ENCODE results near the gene FOXD2.
"Not testable (repeated sequence)": the region's sequence is repeated elsewhere in the genome, so short reads cannot be mapped to it uniquely, and the experiment has no call there.

Gene FOXD2

DNA sequence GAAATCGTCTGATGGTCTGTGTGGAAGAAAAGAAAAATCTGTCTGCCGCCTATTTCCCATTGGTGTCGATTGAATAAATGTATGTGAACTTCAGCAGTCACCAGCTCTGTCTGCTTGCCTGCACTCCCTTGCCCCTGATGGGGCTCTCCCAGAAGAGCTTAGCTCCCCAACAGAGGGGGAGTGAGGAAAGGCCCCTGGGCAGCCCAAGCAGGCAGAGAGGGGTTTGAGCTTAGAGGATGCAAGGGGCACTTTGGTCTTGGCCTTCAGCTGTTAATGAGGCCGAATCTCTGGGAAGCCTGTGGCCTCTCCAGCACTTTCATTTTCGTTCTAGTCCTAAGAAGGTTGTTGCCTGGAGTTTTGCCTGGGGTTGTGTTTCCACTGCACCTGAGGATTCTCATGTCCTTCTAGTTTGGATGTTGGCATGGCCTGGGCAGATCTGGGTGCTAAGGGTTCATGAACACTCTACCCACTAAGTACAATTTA, 2.8 kb downstream of the FOXD2 start:
- no peak for DNase-seq

DNA sequence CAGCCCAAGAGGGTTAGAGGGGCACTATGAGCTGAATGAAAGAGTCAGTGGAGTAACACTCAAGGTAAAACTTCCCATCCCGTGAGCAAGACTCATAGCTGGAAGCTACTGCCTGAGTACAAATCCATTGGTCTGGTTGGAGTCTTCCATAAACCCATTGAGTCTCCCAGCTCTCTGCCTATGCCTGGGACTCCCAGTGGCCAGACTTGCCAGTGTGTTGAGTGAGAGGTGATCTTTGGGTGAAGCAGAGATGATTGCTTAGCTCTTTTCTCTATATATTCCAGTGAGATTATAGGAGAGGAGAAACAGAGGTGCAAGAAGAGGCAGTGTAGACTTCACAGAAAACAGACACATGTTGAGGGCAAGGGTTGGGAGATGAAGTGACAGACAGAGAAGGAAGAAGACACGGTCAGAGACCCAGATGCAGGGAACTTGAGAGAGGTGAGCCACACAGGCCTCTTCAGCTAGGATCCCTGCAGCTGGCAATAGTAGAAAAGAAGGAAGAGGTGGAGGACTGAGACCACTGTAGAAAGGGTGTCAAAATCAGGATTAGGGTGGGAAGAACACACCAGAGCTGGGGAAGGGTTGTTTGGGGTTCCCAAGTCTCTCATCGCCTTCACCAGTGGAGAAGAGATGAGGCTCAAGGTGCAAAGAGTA, 3.7 kb downstream of the FOXD2 start:
- no peak for DNase-seq

DNA sequence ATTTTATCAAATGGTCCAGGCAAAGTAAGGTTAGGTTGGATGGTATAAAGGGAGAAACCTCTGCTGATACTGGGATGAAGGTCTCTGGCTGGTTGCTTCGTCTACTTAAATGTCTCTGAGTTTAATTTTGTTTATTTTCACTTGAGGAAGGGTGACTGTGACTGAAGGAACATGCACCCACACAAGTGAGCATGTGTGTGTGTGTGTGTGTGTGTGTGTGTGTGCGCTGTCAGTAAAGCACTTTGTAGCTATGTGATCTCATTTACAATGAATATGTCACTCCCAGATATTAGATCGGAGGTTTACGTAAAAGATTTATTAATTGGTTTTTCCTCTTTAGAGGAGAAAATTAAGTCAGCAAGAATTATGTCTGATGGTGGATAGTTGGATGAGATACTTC, 4.4 kb downstream of the FOXD2 start:
- DNase-seq, result no peak

- DNase-seq, result no peak
Observed at GRCh38 chr1:47442842-47443529, 5.1 kb downstream of the FOXD2 start.

GRCh38 chr1:47443530-47444296, 5.9 kb downstream of the FOXD2 start:
- DNase-seq, result no peak

DNA sequence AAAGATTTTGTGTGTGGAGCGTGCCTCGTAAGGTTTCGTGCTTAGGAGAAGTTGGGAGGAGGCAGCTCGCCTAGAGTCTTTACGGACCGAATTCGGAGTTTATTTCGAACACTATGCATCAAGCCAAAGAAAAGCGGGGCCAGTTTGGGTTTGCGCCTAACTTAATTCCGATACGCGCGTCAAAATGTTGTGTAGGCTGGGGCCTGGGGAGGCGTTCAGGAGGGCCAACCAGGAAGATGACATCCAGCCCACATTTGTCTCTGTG, 6.4 kb downstream of the FOXD2 start:
- no peak for DNase-seq

GRCh38 chr1:47444562-47445465, 7.0 kb downstream of the FOXD2 start:
- no peak for DNase-seq

GRCh38 chr1:47445823-47446550, 8.1 kb downstream of the FOXD2 start:
- DNase-seq, result no peak

- no peak for DNase-seq
Observed at GRCh38 chr1:47448462-47449222, 10.8 kb downstream of the FOXD2 start.

DNA sequence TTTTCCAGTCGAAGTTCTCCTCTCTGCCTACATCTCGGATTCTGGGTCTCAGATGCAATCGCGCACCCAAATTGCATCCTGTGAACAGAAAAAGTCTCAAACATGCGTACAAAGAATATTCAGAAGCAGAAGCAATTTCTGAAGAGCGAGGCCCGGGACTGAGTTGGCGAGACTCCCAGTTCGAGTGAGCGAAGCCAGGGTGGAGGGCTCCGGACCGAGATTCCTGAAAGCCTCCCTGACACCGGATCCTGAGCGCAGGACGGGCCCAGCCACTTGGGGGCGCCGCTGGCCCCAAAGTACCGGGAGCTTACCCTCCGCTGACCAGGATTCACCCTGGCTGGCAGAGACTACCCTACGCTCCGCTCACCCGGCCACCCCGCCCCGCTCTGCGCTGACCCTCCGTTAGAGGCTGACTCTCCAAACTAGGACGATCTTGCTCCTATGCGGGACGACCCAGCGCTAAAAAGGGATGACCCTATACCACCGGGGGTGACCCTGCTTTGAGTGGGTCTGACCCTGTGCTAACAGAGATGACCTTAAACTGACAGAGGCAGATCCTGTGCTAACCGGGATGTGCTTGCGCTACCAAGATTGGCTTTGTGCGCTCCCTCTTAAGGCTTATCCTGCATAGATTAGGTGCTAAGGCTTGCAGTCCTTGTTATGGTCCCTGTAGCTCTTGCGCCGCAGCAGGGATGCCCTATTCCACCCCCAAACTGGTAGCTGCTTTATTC, 12.1 kb downstream of the FOXD2 start:
- no peak for DNase-seq

- DNase-seq, result no peak
Observed at GRCh38 chr1:47450606-47451005, 12.8 kb downstream of the FOXD2 start.

DNA sequence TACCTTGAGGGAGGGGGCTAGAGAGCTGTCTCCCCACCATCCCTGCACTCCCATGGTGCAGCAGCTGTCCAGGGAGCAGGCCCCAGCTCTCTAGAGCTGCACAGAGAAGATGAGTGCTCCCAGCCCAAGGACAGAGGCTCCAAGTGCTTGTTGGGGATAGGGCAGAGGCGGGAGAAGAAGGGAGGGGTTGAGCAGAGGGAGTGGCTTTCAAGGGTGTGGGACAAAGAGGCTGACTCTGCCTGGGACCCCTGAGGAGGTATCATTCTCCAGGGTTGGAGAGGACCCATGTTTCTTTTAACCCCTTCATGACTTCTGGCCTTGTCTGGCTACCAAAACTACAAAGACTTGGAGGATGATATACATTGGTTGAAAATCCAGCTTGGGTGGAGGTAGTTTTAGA, 14.6 kb downstream of the FOXD2 start:
- DNase-seq, result no peak

- not testable (repeated sequence) for DNase-seq
Observed at GRCh38 chr1:47453910-47454309, 16.1 kb downstream of the FOXD2 start.

DNA sequence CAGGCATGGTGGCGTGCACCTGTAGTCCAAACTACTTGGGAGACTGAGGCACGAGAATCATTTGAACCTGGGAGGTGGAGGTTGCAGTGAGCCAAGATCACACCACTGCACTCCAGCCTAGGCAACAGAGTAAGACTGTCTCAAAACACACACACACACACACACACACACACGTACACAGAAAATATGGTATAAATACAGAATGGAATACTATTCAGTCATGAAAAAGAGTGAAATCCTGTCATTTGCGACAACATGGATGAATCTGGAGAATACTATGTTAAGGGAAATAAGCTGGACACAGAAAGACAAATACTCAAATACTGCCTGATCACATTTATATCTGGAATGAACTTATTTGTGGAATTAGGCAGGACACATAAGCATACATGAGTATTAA, 18.4 kb downstream of the FOXD2 start:
- DNase-seq, result no peak

- not testable (repeated sequence) for DNase-seq
Observed at GRCh38 chr1:47457547-47457946, 19.7 kb downstream of the FOXD2 start.

- no peak for DNase-seq
Observed at GRCh38 chr1:47459253-47459788, 21.5 kb downstream of the FOXD2 start.

DNA sequence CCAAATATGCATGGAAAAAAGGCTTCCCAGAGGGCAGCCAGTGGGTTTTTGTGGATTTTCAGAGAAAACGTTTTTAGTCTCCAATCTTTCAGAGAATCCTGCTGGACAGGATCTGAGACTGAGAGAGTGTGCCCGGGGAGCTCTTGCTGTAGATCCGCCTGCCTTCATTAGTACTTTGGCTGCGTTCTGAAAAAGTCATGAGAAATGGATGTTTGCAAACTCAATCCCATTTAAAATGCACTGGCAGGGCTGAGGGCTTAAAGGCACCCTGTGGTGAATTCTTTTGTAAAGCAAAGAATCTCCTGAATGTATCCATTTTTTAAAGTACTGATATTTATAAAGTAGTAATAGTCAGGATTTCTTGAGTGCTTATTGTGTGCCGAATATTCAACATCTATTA, 22.2 kb downstream of the FOXD2 start:
- DNase-seq, result no peak

DNA sequence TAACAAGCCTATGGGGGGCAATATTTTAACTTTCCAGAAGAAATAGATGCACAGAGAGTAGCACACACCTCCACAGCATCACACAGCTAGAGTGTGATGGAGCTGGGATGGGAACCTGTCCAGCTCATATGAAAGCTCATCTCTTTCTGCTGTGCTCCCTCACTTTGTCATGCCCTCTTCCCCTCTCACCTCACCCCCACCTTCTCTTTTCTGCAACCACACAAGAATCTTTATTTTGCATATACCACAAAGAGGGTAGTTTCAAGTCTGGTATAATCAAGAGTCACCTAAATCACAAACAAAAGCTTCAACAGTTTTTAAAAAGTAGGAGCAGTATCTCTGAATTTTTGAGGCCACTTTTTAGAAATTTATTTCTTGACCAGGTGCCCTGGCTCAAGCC, 22.6 kb downstream of the FOXD2 start:
- no peak for DNase-seq

GRCh38 chr1:47465605-47466004, 27.8 kb downstream of the FOXD2 start:
- DNase-seq, result no peak

DNA sequence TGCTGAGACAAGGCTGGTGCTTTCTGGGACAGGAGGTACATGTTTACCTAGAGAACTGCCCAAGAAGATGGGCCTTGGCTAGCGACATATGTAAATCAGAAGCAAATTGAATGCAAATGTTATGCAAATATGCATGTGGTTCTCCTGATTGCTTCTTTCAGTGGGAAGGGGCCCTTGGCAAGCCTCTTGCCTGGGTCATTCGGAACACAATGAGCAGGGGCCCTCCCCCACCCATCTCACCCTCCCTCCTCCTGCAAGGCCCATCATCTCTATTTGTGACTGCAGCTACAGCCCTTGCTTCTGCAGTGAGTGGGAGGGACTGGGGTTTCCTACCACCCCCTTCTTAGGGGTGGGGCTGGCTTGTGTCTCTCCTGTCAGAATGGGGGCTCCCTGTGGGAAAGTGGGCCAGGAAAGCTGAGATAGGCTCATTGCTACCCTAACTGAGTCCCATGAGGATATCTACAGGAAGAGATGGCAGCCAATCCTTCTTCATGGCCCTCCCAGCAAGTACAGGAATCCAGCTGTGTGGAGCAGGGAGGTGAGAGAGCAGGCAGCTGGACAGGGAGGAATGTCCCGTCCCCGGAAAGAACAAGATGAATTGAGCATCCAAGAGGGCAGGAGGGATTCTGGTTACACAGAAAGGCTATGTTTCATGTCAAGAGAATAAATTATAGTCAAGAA, 31.0 kb downstream of the FOXD2 start:
- no peak for DNase-seq

Data from NCI-H1092 (cell line).